NCI-H82 treated with DMSO at 0.1 percent for 48 hours (cell line): ENCODE results near the gene DCLRE1B.
"Not testable (repeated sequence)": the region's sequence is repeated elsewhere in the genome, so short reads cannot be mapped to it uniquely, and the experiment has no call there.

Source experiments
- DNase-seq: peaks from one replicate; lab custom pipeline; 2025; ENCODE audit not compliant: unreplicated experiment; lab: John Stamatoyannopoulos, UW

DCLRE1B gene

GRCh38 chr1:113946112-113946511 lies 41.0 kb downstream of the DCLRE1B start:
- DNase-seq = no peak

- DNase-seq = peak; percentile 97
Observed at GRCh38 chr1:113946678-113947387, 41.7 kb downstream of the DCLRE1B start.

- DNase-seq = no peak
Observed at GRCh38 chr1:113947388-113948107, 42.4 kb downstream of the DCLRE1B start.

GRCh38 chr1:113948151-113948550 lies 43.0 kb downstream of the DCLRE1B start:
- DNase-seq = not testable (repeated sequence)

- no peak for DNase-seq
Observed at GRCh38 chr1:113949007-113949406, 43.9 kb downstream of the DCLRE1B start.

GRCh38 chr1:113950908-113951307 lies 45.8 kb downstream of the DCLRE1B start:
- no peak for DNase-seq

GRCh38 chr1:113951719-113952118 lies 46.6 kb downstream of the DCLRE1B start:
- DNase-seq = no peak

- no peak for DNase-seq
Observed at GRCh38 chr1:113957984-113958383, 52.9 kb downstream of the DCLRE1B start.

GRCh38 chr1:113958691-113959090 lies 53.6 kb downstream of the DCLRE1B start:
- no peak for DNase-seq

GRCh38 chr1:113963281-113963906 lies 58.3 kb downstream of the DCLRE1B start:
- no peak for DNase-seq
